ENCODE data around the gene TIFAB. TPM values are rescaled to one million over a fixed set of nuclear protein-coding genes. Genes with fewer than 3 reads are reported as not detected.

The TIFAB gene
- total RNA-seq, 1 donor from 2014 or later = not detected

GRCh38 chr5:135445306-135445985 is 6.7 kb downstream of the TIFAB start:
- no peak overlapping the region for H3K27ac ChIP-seq
- H3K36me3 ChIP-seq = no peaks in the 10 kb centered on the region
- no peaks in the 10 kb centered on the region for H3K9me3 ChIP-seq
- TF ChIP-seq POLR2AphosphoS5 (IDR thresholded peaks at IDR 0.05; ENCODE audit: insufficient read depth in 1 of 2, low read depth in 1 of 2) = no peak
- no peak for TF ChIP-seq CTCF (IDR thresholded peaks at IDR 0.05)
- TF ChIP-seq POLR2A (IDR thresholded peaks at IDR 0.05) = no peak
- no peak overlapping the region for H3K4me3 ChIP-seq
- intact Hi-C loops (cut with DNase I) = no loop called here
- no peaks in the 10 kb centered on the region for H3K4me1 ChIP-seq
- no peak for DNase-seq (ENCODE audit: extremely low spot score in 2 of 2)
- no peaks in the 10 kb centered on the region for H3K27me3 ChIP-seq

DNA sequence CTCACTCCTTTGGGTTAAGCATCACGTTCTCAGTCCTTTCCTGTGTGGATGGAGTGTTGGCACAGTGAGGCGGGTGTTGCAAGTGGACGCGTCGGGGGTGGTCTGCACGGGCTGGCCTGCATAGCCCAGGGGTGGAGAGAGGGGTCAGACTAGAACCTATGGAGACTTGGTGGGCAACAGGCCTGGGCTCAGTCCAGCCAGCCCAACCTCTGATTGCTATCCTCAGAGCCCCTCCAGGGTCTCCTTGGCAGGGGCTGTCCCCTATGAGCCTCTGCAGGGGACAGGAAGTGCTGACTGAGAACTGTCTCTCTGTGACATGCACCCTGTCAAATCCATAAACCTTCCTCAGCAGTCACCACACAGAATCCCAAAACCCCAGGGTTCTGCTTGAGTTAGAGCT is 7.3 kb downstream of the TIFAB start:
- Histone ChIP-seq H3K4me3 (no peak overlapping the region), H3K27me3 (no peaks in the 10 kb centered on the region), H3K9me3 (no peaks in the 10 kb centered on the region), H3K36me3 (no peaks in the 10 kb centered on the region), H3K4me1 (no peaks in the 10 kb centered on the region), H3K27ac (no peak overlapping the region)
- intact Hi-C loops (cut with DNase I) = no loop called here
- DNase-seq (ENCODE audit: extremely low spot score in 2 of 2) = no peak
- TF ChIP-seq POLR2A (IDR thresholded peaks at IDR 0.05) = no peak
- TF ChIP-seq POLR2AphosphoS5 (IDR thresholded peaks at IDR 0.05; ENCODE audit: insufficient read depth in 1 of 2, low read depth in 1 of 2) = no peak
- no peak for TF ChIP-seq CTCF (IDR thresholded peaks at IDR 0.05)

- Histone ChIP-seq H3K4me1 (no peaks in the 10 kb centered on the region), H3K4me3 (no peak overlapping the region), H3K27me3 (no peaks in the 10 kb centered on the region), H3K9me3 (no peaks in the 10 kb centered on the region), H3K27ac (no peak overlapping the region), H3K36me3 (no peaks in the 10 kb centered on the region)
- TF ChIP-seq CTCF (IDR thresholded peaks at IDR 0.05) (no peak), POLR2A (IDR thresholded peaks at IDR 0.05) (no peak), POLR2AphosphoS5 (IDR thresholded peaks at IDR 0.05; ENCODE audit: insufficient read depth in 1 of 2, low read depth in 1 of 2) (no peak)
- DNase-seq (ENCODE audit: extremely low spot score in 2 of 2) = no peak
- intact Hi-C loops (cut with DNase I) = no loop called here
These were observed 7.8 kb downstream of the TIFAB start for GRCh38 chr5:135444360-135444759.

GRCh38 chr5:135443161-135443960 is 8.8 kb downstream of the TIFAB start:
- H3K4me3 ChIP-seq = no peak overlapping the region
- H3K27ac ChIP-seq = no peak overlapping the region
- H3K27me3 ChIP-seq = no peaks in the 10 kb centered on the region
- peak in 1 of 2 donors; percentile 40 for DNase-seq (ENCODE audit: extremely low spot score in 2 of 2)
- no peak for TF ChIP-seq POLR2AphosphoS5 (IDR thresholded peaks at IDR 0.05; ENCODE audit: insufficient read depth in 1 of 2, low read depth in 1 of 2)
- TF ChIP-seq POLR2A (IDR thresholded peaks at IDR 0.05) = no peak
- TF ChIP-seq CTCF (IDR thresholded peaks at IDR 0.05) = no peak
- no peaks in the 10 kb centered on the region for H3K36me3 ChIP-seq
- H3K4me1 ChIP-seq = no peaks in the 10 kb centered on the region
- no peaks in the 10 kb centered on the region for H3K9me3 ChIP-seq
- intact Hi-C loops (cut with DNase I) = no loop called here
